CD4-positive, alpha-beta T cell treated with Interleukin-6 for 4 hours (primary cell): Measurements from ENCODE around the gene VPS26B.
"Not testable (repeated sequence)": the region's sequence is repeated elsewhere in the genome, so short reads cannot be mapped to it uniquely, and the experiment has no call there.

Experiments used
- DNase-seq: peaks from one replicate; pipeline ENCODE4 v3.0.0-alpha.2; 2020; ENCODE audit warnings: mixed read lengths

Gene VPS26B

DNA sequence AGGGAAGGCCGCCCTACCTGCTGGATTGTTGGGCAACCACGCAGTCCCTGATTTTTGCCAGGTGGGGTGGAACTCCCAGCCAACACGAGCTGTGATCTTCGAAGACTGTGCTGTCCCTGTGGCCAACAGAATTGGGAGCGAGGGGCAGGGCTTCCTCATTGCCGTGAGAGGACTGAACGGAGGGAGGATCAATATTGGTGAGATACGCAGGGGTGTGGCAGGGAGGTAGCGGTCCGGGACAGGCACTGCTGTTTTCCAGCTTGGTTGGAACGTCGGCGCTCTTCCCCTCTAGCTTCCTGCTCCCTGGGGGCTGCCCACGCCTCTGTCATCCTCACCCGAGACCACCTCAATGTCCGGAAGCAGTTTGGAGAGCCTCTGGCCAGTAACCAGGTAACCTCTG is 36.5 kb downstream of the VPS26B start:
- DNase-seq, result no peak

DNA sequence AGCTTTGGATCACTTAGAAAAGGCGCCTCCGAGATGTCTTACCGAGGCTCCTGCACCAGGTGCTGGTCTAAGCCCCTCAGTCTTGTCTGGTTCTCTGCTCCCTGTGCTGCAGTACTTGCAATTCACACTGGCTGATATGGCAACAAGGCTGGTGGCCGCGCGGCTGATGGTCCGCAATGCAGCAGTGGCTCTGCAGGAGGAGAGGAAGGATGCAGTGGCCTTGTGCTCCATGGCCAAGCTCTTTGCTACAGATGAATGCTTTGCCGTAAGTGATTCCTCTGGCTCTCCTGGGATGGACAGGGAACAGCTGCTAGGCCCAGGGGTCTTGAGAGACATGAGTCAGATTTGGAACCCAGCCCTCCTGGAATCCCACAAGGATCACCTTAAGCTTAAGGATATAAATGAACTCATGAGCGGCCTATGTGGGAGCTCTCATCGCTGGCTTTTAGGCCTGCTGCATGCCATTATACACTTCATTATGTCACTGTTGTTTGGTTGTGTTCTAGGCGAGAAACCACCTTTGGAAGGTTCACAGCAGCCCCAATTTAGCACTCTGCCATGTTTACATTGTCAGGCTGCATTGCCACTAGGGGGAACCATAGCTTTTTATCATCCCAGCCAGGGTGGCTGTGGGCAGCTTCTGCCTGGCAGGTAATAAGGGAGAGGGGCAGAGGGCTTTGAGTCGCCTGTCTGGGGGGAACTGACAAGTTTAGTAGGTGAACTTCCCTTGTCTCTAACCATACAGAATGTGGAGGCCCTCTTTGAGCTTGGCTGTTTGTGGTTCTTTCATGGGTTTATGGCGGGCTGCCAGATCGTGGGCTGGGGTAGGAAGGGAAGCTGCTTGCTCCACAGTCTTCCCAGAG is 37.4 kb downstream of the VPS26B start:
- peak; percentile 49 for DNase-seq

DNA sequence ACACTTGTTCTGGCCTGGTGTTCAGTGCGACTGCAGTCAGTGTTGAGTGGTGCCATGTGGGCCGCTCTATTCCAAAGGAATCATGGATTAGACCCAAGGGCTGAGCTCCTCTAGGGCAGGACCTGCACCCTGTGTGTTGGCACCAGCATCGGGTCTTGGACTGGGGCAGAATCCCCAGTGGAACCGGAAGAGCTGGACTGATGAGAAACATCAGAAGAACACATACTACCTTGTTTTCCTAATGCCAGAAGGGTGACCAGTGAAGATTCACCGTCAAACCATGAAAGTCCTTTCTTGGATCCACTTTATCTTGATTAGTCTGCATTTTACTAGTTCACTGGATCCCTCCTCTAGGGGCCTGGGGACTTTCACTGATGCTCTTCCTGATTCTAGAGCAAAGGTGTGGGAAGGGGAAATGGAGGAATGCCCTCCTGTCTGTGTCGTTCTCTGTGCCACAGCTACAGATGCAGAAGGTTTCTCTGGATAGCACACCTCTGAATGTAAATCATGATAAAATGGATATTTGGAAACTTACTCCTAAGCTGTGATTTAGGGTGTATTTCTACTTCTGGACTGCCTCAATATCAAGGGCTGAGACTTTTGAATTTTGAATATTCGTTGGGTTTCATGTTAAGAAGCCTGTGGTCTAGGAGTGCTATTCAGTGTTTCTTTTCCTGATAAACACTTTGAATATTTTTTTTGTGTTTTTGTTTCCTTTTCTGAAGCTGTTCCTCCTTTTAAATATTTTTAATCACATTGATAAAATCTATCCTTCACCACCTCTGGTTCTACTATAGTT is 40.7 kb downstream of the VPS26B start:
- DNase-seq, result no peak

DNA sequence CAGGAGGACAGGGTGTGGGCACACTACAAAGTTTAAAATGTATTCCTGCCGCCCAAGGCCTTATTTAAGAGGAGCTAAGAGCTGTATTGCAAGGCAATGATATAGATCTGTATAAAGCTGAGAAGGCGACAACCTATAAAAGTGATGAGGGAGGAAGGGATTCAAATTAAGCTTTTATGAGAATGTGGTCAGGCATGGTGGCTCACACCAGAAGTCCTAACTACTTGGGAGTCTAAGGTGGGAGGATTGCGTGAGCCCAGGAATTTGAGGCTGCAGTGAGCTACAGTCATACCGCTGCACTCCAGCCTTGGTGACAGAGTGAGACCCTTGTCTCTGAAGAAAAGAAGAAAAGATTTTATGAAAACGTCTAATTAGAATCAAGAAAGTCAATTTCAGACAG is 42.0 kb downstream of the VPS26B start:
- DNase-seq, result no peak

DNA sequence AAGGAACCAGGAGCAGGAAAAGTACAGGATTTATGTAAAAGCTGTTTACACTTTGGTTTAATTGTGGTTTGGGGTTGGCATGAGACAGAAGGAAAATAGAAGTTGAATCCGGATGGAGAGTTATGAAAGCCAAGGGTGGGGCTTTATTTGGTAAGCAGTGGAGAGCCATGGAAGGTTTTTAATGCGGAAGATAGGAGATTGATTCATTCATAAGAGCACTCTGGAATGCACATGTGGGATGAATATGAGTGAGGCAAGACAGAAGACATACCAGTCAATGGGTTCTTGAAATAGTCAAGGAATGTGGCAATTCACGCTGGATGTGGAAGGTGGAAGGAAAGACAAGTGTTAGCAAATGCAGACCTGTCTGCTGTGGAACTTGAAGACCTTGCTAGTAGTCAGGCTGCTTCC is 42.4 kb downstream of the VPS26B start:
- DNase-seq, result no peak

DNA sequence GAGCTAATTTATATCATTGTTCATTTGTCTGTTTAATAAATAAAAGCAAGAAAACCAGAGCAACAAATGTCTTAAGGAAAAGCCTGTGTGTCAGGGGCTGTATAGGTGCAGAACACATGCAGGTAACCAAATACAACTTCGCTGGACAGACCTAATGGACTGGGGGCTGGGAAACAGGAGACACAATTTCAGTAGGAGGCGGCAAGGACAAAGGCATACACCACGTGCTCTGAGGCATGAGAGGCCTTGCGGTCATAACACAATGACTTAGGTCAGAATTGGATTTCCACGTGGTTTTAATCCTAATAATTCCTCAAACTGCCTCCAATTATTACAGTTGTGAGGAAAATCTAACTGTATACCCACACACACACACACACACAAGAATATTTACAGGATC is 43.0 kb downstream of the VPS26B start:
- DNase-seq, result no peak

DNA sequence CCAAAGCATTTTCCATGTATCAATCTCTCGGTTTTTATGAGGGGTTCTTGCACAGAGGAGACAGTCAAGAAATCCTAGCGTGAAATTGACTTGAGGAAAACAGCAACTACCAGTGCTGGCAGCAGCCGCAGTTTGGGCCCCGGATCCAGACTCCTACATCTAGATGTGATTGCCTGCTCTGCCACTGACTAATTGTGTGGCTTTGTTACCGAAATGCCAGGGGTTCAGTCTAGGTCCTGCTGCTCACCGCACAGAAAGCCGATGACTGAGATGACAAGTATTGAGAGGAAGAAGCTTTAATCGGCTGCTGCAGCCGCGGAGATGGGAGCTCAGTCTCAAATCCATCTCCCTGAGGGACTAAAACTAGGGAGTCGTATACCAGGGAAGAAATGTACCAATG is 43.5 kb downstream of the VPS26B start:
- no peak for DNase-seq

DNA sequence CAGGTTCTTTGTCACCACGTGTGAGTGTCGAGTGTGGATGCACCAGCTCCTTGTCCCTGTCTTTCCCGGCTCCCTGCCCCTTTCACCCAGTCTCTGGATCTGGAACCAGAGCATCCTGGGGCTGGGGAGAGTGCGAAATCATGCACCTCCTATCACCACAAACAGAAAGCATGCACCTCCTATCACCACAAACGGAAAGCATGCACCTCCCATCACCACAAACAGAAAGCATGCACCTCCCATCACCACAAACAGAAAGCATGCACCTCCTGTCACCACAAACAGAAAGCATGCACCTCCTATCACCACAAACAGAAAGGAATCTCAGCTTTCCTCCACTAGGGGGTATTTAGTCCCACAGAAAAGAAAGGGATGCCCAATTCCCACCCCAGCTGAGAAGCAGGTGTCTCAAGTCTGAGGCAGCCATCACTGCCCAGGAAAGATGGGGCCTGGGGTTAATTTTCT is 45.8 kb downstream of the VPS26B start:
- peak; percentile 22 for DNase-seq

DNA sequence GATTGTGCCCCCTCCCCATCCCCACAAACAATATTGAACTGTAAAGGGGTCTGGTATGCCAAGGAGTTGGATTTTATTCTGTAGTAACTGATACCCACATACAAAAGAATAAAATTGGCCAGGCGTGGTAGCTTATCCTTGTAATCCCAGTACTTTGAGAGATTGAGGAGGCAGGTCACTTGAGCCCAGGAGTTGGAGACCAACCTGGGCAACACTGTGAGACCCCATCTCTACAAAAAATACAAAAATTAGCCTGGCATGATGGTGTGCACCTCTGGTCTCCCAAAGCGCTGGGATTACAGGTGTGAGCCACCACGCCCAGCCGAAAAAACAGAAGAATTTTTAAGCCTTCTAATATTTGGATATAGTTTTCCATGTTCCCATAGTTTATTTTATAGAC is 47.5 kb downstream of the VPS26B start:
- no peak for DNase-seq

DNA sequence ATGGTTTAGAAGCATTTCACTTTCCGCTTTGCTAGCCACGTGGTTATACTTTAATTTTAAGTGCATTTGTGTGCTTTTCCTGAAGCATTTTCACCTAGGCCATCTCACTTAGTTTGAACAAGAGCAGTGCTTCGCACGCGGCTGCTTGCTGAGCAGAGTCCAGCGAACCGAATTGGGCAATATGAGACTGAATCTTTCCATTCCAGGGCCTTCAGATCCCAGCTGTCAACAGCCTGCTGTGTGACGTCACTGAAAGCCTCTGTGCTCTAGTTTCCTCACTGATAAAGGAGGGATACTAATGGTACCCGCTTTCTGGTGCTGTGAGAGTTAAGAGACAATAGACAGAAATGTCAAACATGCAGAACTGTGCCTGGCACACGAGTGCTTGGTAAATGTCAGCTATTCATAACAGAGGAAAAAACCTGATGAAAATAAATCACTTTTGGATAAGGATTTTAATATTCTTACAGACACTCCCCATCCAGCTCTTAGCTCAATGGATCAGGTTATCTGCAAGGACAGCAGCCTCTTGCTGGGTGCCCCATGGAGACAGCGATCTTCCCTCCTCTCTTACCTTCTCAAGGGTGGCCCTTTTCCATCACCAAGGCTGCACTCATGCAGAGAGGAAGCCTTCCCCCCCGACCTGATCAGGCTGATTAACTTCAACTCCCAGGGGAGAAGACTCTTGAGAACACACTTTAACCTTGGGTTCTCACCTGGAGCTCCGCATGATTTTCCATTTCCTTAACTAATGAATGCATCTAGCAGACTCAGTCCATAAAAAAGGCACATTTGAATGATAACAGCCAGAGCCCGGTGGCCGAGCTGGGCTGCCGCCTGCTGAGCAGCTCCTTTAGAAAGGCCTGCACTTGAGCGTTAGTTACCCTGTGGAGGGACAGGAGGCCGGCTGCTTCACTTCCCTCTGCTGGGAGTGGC is 48.2 kb downstream of the VPS26B start:
- no peak for DNase-seq

DNA sequence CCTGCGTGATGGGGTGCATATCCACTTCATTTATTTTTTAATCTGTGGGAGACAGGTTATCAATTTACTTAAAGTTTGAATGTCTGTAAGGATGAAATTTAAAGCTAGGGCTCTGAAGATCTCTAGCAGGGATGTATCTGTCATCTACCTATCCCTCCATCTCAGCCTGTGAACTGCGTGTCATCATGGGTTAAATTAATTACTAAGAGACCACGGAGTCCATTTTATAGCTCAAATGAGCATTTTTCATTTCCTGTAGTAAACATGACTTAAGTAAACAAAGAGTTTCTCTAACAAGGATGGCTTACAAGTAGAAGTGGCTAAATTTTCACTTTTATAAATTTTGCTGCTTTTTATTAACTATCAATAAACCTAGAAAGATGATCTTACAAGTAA is 48.8 kb downstream of the VPS26B start:
- DNase-seq, result no peak

DNA sequence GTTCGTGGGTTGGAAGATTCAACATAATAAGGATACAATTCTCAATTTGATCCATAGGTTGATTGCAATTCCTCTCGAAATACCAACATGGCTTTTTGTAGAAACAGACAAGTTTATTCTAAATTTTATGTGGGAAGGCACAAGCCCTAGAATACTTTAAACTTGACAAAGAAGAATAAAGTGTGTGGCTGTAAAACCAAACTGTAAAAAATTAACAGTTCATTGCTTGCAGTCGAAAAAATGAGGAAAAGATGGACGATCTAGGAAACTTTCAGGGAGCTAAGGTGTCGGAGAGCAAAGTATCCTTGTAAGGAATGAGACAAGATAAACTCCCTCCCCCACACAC is 50.7 kb downstream of the VPS26B start:
- DNase-seq, result no peak

DNA sequence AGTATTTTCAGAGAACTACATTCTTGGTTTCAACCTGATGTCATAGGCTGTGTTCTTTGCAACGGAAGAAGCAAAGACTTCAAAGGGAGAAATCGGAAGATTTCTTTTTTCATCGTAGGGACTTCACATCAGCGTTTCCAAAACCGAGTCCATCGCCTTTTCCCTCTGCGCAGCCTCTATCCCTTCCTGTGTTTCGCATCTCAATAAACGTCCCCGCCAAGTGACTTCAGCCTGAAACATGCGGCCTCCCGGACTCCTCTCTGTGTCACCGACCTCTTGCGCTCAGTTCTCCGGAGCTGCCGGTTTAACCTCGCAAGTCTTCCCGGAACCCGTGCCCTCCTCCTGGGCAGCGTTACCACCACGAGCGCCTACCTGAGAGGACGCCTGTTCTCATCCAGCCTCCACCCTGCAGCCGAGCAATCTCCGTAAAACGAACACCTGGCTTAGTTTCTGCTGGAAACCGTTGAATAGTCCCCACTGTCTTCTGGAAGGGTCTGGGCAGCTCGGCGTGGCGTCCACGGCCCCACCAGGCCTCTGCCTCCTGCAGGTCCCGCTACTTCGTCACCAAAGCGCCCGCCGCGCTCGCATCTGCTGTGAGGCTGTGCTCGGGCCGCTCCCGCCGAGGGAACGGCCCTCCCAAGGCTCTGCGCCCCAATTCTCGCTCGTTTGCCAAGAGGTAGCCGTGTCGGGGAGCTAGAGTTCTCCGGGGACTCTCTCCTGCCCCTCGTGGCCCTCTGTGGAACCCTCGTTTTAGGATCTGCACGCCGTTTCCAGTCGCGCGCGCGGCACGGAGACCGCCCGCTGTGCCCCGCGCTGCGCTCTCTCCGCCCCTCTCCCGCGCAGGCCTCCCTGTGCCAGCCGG is 51.3 kb downstream of the VPS26B start, which contains the start of gene GLB1L3:
Gene GLB1L3 (plus strand): TSS at position 846 of the 862 bp plus-strand sequence. CDS start 362 bp downstream, outside the sequence.
- peak; percentile 81 for DNase-seq

DNA sequence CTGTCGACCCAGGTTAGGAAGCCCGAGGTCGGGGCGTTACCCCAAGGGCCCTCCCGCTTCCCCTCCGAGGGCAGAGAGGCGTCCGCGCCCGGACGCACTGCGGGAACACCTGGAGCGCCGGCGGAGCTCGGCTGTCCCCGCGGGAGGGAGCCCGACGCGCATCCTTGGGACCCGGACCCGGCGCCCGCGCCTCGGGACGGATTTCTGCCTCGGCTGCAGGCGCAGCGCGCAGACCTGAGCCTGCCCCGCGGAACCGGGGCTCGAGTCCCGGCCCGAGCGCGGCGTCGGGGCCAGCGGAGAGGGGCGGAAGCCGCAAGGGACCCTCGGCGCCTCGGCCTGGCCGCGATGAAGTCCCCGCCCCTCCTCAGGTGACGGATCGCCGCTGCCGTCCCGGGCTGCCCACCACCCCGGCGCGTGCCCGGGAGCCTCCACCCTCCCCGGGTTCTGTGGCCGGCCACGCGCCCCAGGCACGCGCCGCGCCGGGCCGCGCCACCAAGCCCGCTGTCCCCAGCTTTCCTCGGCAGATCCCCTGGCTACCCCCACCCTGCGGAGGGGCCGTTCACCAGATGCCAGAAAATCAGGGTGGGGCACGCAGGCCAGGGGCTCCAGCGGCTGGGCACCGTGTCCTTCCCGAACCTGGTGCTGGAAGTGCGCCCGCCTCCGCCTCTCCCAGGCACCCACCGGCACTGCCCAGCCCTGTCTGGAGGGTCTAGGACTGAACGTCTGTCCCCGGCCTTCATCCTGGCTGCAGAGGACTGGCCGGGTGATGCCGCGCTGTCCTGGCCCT is 52.1 kb downstream of the VPS26B start:
- DNase-seq, result no peak

DNA sequence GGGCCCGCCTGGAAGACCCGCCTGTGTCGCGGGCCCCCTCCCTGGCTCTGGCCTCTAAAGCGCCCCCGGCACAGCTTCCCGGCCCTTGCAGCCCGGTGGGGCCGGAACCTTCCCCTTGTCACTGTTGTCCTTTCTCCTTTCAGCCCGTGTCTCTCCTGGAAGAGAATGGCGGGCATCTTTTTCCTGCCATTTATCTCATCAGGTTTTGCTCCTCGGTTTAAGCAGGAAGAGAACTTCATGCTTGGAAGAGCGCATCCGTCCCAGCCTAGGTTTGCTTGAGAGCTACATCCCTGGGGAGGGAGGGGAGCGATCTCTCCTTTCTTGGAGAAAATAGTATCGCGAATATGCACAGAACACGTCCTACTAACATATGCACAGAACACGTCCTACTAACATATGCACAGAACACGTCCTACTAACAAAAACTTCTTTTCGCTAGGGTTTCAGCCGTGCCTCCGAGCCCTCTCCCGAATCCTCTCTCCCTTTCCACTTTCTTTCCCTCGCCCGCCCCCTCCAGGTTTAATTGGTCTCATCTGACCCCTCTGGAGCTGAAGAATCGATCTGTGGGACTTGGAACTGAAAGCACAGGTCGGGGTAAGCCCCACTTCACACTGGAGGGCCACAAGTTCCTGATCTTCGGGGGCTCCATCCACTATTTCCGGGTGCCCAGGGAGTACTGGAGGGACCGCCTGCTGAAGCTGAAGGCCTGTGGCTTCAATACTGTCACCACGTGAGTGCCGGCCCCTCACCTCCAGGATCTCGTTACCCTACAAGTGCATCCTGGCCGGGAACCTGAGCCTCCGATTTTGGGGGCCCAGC is 52.9 kb downstream of the VPS26B start:
- no peak for DNase-seq

DNA sequence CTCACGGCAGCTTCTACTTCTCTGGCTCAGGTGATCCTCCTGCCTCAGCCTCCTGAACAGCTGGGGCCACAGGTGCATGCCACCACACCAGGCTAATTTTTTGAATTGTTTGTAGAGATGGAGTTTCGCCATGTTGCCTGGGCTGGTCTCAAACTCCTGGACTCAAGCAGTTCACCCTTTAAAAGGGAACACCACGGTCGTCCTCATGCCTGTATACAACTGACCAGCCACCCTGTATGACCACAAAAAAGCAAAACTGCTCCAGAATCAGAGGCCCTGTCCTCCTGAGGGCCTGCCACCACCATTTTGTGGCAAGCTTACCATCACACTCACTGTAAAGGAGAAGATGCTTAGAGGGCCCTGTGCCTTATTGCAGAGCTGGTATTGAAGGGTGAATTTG is 53.9 kb downstream of the VPS26B start:
- DNase-seq, result no peak

DNA sequence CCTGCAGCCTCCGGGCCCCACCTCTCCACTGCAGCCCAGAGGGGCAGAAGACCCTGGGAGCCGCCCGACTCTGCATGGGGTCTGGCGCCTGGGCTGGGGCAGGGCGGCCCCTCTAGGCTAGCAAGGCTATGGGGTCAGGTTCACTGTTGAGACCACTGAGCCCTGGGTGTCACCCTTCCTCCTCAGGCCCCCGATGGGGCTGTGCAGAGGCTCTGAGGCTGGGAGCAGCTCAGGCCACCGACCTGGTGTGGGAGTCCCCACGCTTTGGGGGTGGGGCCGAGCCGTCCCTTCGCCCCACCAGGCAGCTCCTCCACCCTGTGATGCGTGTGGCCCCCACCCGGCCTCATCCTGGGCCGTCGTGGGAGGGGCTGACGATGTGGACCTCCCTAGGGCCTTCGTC is 57.2 kb downstream of the VPS26B start:
- not testable (repeated sequence) for DNase-seq

DNA sequence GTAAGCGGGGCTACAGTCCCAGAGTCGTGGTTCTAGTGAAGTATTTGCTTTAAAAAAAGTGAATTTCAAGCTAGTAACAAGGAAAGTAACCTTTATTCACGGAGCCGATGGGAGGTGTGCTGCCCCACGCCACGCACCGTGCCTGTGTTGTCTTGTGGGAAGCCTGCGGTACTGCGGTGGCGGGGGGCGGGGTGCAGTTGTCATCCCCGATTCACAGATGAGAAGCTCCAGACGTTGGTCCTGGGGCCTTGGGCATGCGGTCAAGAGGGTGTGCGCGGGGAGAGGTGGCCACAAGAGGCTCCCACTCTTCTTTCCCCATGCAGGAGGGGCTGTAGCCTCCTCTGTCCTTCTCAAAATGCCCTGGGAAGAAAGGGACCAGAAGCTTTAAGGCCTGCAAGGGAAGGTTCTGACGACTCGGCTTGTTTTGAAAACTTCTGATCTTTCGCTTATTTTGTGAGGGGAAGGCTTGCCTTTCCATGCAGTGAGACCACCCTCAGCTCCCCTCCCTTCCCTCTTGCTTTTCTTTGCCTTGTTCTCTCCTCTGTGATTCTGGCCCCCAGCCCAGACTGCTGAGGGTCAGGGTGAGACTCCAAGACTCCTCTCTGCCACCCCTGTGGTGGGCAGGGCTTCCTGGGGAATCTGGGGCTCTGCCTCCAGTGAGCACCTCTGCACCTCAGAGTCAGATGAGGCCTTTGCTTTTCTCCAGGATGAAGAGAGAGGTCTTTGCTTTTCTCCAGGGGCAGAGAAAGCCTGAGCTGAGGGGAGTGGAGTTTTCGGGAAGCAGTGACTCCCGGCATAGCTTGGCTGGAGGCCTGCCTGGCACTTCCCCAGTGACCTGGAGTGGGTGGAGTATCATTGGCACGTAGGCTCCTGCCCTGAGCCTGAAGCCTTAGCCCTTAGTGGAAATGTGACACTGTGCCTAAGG is 57.9 kb downstream of the VPS26B start:
- DNase-seq, result no peak
